Mucosa of gallbladder (tissue), 1 donor: ENCODE results near the gene CTXND1. TPM values are rescaled to one million over a fixed set of nuclear protein-coding genes. Genes with fewer than 3 reads are reported as not detected.

Source experiments
- DNase-seq: peaks from one replicate; pipeline ENCODE4 v3.0.0-alpha.2; 2020; ENCODE audit warnings: low spot score
- total RNA-seq: library from RNA; stranded (reverse); gene quantifications from one replicate; pipeline ENCODE4 v1.2.1, GENCODE V29; 2021
- donor health status: DM: no; HTN: no; CAD: no.

Gene CTXND1
- total RNA-seq, 1 donor from 2014 or later = 0.09 TPM

- no peak for DNase-seq
Observed at GRCh38 chr15:80259942-80260510, 8.0 kb upstream of the CTXND1 start.

- no peak for DNase-seq
Observed at GRCh38 chr15:80251428-80252120, 439 bp downstream of the CTXND1 start.

DNA sequence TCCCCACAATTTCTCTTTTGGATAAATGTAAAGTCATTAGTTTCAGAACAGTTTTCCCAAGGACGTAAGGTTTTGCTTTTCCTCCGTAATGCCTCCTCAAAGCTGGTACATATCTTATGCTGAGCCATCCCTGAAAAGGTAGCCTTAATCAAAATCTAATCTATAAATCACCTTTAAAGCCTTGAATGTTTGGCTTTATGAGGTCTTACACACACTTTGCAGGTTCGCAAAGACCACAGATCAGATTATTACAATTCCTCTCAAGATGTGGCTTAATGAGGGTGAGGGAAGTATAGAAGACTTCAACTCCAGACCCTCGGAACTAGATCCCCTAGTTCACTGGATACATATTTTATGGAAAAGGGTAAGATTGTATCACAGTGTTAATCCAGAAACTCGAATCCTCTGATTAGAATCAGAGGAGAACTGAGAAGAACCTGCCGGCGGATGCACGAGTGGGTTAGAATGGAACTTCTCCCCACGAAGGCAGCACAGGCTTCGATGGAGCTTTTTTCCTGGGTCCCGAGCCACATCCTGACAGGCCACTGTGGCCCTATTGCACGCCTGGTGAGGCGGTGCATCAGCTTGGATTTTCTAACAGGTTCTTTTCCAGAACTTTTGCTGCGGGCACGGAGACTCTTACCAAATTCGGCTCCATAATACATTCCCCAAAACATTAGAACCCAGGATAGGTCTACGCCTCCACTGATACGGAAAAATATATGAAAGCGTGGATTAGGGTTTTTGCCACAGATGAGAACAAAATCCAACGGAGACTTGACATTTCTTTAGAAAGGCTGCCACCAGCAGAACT lies 1.2 kb downstream of the CTXND1 start:
- no peak for DNase-seq

- no peak for DNase-seq
Observed at GRCh38 chr15:80249973-80250372, 2.0 kb downstream of the CTXND1 start.

DNA sequence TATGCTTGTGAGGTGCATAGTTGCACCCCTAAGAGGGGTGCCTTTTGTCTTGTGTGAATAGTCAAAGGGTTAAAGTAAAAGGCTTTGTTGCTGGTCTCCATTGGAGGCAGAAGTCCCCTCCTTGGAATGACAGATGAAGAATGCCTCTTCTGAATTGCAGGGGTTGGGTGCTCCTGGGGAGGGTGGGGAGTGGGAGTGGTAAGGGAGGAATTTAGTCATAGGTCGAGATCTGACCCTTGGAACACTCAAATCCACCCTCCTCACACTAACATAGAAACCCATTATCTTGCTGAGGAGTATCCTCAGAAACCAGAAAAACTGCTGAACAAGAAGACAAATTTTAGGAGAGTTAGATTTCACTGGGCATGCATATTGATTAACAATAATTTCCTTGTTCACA lies 4.7 kb downstream of the CTXND1 start:
- no peak for DNase-seq

DNA sequence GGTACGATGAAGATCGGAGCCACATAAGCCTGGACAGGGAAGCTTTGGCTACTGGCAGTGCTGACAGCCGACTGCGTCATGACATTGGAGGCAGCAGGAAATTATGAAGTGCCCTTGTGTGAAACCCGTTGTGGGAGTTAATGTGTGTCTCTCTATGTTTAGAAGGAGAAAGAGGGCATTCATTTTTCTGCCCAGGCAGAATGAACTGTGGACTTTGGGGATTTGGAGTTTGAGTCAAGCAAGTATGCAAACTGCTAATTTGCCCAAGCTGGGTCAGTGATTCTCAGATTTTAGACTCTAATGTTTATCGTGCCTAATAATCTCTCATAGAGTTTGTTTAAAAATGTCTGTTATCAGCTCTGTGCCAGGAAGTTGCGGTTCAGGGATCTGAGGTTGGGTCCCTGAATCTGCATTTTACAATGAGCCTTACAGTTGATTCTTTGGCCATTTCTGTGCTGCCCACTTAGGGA lies 5.6 kb downstream of the CTXND1 start:
- no peak for DNase-seq

DNA sequence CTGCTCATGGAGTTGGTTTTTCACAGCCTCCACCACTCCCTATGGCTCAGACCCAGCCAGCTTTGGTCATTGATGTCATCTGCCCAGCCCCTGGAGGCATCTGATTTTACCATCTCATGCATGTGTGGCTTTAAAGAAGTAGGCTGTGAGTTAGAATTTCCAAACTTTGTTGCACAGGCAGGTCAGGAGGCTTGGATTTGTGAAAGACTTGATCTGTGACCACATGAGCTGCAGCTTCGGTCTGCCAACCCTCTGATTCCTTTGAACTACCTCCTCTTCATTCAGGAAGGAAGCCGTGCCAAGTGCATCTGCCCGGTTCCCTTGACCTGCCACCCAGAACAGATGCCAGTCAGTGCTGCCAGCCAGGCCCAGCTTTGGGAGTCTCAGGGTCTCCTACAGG lies 9.2 kb downstream of the CTXND1 start:
- no peak for DNase-seq

- DNase-seq = no peak
Observed at GRCh38 chr15:80242132-80242769, 9.8 kb downstream of the CTXND1 start.

DNA sequence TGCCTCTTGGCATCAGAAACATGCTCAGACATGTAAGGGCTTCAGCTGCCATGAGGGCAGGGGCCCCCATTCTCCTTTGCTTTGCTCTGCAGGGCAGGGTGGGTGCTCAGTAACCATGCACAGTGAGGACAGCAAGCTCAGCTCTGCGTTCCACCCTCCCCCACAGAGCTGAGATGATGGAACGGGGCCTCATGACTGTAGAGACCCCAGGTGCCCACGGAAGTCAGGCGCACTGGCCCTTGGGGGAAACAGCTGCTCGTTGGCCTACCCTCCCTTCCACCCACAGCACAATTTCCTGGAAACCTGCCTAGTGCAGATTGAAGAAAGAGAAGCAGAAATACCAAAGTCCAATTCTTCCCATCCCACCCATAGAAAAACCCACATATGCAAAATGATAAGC lies 10.5 kb downstream of the CTXND1 start:
- no peak for DNase-seq

- no peak for DNase-seq
Observed at GRCh38 chr15:80240276-80240675, 11.7 kb downstream of the CTXND1 start.

DNA sequence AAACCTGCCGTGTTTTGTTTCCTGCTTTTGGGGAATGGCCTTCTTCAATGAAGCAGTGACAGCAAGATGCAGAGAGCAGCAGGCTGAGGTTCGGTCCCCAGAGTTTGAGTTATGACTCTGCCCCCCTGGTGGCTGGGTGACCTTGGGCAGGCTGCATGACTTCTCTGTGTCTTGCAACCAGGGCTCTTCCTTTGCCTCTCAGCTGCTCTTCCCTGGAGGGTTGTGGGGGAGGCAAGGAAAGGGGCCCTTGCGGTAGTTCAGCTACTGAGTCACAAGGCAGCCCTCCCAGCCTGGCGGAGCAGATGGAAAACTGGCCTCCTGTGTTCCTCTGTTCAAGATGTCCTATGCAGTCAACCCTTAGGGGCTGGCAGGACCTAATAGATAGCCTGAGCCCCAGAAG lies 17.1 kb downstream of the CTXND1 start:
- no peak for DNase-seq

DNA sequence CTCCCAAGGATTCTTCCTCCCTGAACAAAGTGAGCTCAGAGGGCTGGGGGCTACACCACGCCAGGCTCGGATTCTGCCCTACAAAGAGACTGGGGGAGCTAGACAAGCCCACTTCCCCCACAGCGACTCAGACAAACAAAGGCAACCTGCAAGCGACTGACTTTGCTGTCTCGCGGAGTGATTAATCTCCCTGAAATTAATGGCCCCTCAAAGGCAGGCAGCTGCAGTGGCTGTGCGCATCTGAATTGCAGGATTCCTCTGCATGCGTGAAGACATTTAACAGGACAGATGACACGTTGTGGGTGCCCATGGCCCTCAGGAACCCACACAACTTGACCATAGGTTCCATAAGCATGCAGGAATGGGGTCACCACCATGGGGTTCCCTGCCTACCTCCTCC lies 18.4 kb downstream of the CTXND1 start:
- DNase-seq = no peak

- DNase-seq = no peak
Observed at GRCh38 chr15:80231371-80231770, 20.6 kb downstream of the CTXND1 start.

DNA sequence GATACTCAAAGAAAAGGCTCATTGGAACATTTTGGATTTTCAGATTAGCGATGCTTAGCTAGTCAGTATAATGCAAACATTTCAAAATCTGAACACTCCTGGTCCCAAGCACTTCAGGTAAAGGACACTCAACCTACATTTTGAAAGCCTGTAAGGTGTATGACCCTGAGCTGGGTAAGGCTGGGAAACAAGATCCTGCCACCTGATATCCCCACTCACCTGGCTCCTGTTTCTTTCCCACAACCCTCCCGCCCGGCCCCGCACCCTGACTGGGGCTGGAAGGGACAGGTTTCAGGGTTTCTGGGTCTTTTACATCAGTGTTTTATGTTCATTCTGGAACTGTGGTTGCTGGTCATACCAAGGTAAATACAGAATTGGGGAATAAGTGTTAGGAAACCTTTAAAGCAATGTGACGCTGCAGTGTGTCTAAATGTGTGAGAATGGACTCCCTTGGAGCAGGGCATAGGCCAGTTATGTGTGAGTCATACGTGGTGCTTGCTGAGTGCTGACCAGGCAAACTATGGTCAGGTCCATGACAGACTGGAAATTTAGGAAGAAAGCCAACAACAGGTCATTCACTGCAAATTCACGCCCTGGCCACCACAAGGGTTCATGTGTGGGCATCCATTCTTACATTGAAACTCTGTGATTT lies 22.9 kb downstream of the CTXND1 start:
- no peak for DNase-seq

- no peak for DNase-seq
Observed at GRCh38 chr15:80219955-80220354, 32.1 kb downstream of the CTXND1 start.

GRCh38 chr15:80217327-80217900 lies 34.6 kb downstream of the CTXND1 start:
- no peak for DNase-seq

DNA sequence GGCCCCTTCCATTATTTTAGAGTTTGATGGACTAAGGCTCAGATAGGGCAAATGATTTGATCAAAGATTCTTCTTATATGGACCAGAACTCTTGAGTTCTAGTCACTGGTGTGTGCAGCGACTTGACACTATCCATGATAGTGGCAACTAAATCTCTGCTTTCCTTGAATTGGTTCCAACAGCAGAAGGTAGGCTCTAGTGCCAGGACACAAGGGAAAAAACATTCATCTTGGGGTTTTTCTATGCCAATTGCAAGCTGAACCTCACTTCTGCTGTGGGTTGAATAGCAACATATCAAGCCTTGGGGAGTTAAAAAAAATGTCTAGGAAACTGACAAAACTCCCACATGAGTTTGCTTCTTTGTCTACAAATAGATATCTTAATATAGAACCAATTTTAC lies 35.1 kb downstream of the CTXND1 start:
- DNase-seq = no peak

DNA sequence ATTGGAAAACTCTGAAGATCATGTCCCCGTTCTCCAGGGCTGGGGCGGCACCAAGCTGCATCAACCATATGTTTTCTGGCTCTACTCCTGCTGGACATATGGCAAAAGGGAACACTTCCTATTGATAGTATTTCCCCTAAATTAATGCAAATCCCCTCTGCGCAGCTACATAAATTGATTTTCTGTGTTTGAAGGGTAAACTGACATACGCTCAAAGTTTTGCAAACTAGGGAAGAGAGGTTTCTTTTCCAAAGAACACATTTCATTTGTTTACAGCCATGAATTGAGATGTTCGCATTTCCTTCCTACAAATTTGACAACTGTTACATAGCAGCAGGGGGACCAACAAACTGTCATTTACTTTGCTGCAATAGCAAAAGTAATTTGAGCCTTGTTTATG lies 35.9 kb downstream of the CTXND1 start:
- DNase-seq = no peak

DNA sequence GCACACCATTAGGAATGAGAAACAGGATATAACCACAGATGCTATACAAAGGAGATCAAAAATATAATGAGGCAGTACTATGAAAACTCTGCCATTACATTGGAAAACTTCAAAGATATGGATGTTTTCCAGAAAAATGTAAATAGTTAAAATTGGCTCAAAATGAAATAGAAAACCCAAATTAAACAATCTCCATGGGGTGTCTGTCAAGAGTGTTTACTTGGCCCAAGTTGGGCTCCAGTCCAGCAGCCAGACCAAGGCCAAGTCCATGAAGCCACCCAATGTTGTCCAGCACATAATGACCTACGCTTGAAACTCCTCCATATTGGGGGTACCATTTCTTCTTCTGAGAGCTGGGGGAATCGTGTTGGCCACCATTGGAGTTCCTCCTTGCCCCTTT lies 37.1 kb downstream of the CTXND1 start:
- no peak for DNase-seq

GRCh38 chr15:80211976-80212375 lies 40.0 kb downstream of the CTXND1 start:
- DNase-seq = no peak
